CD1c-positive myeloid dendritic cell (primary cell): Measurements from ENCODE around the gene G6PC3.
"Not testable (repeated sequence)": the region's sequence is repeated elsewhere in the genome, so short reads cannot be mapped to it uniquely, and the experiment has no call there.

ENCODE experiments used
- DNase-seq: peaks from one replicate; pipeline ENCODE4 v3.0.0-alpha.2; 2016; ENCODE audit errors: extremely low spot score

The G6PC3 gene

DNA sequence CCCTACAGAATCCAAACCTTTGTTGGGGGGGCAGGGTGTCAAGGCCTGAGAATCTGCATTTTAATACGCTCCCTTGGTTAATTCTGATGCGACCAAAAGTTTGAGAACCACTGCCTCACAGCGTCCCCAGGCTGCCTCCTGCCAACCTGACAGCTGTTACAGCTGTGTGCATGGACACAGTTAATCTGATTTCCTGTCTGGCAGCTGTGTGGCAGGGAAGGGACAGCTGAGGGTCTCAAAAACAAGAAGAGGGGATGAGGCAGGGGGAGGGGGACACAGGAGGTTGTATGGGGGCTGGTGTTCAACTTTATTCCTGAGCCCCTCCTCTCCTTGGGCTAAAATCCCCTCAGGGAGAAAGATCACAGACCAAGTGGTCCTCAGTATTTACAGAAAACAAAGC lies 35.4 kb downstream of the G6PC3 start:
- no peak for DNase-seq

GRCh38 chr17:44106801-44107200 lies 36.3 kb downstream of the G6PC3 start:
- DNase-seq, result no peak

GRCh38 chr17:44108440-44109311 lies 38.1 kb downstream of the G6PC3 start:
- DNase-seq, result no peak

DNA sequence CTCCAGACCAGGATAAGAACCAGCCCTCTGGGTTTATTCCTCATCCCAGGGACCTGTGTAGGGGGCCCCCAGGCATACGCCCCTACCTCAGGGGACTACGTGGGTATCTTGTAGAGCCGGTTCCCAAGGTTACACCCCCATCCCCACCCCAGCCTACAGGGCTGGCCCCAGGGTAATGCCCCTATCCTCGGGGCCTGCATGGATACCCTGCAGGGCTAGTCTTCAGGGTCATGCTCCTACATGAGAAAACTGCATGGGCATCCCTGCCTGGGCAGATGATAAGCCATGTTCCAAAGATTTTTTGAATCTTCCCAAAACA lies 38.7 kb downstream of the G6PC3 start:
- DNase-seq, result no peak

GRCh38 chr17:44110011-44110686 lies 39.6 kb downstream of the G6PC3 start:
- peak; percentile 14 for DNase-seq

DNA sequence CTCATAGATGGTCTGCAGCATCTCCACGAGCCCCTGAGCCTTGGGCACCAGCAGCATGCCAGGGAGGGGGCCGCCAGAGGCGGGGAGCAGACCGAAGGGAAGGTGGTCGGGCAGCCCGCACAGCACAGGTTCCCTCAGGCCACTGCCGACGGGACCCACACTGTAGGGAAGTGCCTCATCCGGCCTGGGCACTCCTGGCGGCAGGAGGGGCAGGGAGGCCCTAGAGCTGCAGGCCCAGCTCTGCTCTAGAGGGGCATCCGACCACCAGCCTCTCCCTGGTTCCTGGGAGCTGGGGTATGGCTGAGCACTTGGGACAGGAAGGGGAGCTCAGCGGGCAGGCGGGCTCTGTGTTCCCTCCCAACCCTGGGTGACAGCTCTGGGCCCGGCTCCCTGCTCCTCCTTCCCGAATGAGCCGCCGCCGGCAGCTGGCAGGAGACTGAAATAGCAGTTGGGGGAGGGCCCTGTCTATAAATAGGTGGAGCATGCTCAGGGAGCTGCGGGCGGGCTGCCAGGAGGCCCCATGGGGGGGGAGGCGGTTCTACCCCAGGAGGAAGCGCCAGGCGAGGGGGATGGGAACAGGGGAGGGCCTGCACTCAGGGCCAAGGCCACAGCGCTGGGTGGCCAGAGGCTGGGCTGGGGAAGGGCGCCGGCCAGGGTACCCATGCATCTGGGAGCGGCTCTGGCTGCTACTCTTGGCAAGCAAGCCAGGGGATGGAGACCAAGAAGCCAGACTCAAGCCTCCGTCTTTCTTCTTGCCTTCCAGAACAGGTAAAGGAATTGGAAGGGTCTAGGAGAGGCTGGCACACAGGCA lies 40.5 kb downstream of the G6PC3 start:
- peak; percentile 85 for DNase-seq

DNA sequence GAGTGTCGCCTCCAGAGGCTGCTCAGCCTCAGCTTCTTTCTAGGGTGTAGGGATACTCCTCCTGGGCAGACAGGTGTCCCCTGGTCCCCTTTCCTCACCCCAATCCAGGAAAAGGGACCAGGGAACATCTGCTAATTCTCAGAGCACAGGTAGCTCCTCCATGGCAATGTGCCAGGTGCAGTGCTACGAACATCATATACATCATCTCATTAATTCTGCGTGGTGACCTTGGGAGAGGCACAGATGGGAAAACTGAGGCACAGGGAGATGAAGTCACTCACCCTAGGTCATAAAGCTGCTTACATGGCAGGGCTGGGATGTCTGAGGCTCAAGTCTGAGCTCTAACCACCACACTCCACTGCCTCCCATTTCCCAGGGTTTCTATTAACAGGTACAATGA lies 41.2 kb downstream of the G6PC3 start:
- no peak for DNase-seq

DNA sequence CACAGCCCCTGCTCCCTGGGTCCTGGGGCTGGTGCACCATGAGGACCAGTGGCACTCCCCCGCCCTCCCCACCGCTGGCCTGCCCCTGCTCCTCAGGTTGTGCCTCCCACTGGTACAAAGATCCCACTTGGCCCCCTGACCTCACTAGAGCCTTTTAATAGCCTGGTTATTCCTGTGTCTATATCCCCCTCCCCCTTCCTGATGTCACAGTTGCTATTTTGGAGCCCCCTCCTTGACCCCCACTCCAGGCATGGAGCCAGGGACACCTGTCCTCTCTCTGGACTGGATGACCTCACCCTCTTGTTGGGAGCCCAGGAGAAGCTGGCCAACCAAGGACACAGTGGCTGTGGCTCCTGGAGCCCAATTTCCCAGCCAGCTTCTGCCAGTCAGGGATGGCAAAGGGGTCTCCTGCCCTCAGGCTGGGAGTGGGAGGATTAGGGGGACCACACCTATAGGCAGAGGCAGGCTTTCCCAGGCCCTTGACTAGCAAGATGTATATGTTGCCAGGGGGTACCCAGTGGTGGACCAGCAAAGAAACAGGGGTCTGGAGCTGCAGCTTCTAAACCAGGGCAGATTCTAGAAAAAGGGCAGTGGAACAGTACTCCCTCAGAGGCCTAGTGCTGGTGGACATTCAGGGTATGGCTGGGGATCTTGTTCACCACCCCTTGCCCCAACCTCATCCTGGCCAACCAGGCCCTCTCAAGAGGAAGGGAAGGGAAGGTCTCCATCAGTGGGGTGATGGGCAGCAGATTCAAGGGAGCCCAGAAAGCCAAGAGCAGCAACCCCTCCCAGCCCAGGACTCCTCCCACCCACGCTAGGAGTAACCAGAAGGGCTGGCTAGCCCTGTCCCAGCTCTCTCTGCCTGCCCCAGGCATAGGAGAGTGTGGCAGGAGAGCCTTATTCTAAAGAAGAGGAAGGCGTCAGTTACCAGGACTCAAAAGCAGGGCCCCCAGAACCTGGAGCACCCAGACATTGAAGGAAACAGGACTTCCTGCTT lies 42.0 kb downstream of the G6PC3 start:
- DNase-seq, result no peak

DNA sequence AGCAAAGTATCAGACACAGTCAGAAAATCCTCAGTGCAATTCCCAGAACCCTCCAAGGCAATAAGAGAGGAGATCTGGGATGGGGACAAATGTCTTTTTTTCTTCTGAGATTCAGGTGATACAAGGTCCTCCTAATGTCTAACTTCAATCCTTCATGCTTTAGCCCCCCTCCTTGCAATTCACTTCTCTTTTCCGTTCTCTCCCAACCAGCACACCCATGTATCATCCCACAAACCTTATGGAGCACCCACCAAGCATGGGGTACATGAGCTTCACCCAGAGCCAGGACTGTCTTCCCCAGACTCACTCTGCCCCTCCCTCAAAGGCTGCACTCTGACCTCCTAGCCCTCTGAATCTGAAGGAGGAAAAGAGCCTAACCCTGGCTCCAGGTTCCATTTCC lies 42.8 kb downstream of the G6PC3 start:
- DNase-seq, result no peak

- no peak for DNase-seq
Observed at GRCh38 chr17:44113868-44114840, 43.6 kb downstream of the G6PC3 start.

DNA sequence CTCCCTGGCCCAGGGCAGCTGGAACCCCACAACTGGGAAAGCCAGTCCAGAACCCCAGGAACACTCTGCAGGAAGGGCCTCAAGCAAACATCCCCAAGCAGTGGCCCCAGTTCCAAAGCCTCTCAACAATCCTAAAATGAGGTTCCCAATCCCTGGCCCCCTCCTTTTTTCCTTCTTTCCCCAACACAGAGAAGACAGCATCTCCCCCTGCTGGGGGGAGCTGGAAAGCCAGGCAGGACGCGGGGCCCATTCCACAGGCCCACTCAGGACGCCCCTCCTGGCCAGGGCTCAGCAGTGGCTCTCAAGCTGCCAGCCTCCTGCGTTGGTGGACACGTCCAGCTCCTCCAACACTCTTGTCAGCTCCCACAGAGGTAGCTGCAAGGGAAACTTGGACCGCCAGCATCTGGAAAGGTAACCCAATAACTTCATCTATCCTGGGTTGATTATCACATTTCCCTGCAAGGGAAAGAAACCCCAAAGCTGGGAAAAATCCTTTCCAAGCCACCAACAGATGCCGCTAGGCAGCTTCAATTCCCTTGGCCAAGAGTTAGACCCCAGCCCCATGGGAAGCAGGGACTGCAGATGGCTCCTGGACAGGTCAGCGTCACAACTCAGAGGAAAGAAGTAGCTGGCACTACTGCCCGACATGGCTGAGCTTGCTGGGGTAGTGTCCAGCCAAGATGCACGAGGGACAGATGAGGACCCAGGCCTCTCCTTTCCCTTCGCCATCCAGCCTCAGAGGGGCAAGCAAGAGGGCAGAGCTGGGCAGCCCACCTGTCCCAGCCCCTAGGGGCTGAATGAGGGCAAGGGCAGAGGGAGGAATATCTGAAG lies 45.3 kb downstream of the G6PC3 start:
- DNase-seq, result peak; percentile 40

GRCh38 chr17:44117351-44117750 lies 46.8 kb downstream of the G6PC3 start:
- no peak for DNase-seq

GRCh38 chr17:44118427-44119050 lies 48.0 kb downstream of the G6PC3 start:
- no peak for DNase-seq

GRCh38 chr17:44119062-44119461 lies 48.5 kb downstream of the G6PC3 start:
- no peak for DNase-seq

- no peak for DNase-seq
Observed at GRCh38 chr17:44119798-44120197, 49.3 kb downstream of the G6PC3 start.

DNA sequence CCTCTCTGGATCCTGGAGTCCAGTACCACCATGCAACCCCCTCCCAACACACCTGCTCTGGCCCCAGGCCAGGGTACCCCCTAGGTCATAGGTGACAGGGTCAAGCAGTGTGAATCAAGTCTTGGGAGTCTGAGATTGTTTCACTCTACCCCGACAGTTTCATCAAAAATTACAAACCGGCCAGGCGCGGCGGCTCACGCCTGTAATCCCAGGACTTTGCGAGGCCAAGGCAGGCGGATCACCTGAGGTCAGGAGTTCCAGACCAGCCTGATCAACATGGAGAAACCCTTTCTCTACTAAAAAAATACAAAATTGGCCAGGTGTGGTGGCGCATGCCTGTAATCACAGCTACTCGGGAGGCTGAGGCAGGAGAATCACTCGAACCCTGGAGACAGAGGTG lies 49.7 kb downstream of the G6PC3 start:
- DNase-seq, result not testable (repeated sequence)

GRCh38 chr17:44120851-44121605 lies 50.5 kb downstream of the G6PC3 start:
- DNase-seq, result no peak
